ENCODE data around the gene DNM2.

- no peak for TF ChIP-seq EP300 (IDR thresholded peaks at IDR 0.05)
- TF ChIP-seq CTCF (IDR thresholded peaks at IDR 0.05) = no peak
Measured at GRCh38 chr19:10683064-10683426, 34.8 kb upstream of the DNM2 start.
